HG03159 (cell line): ENCODE measurements around the gene CYSRT1.
A peak's percentile ranks its signal among the peaks of the same experiment; 100 is the strongest.

ENCODE experiments used
- ATAC-seq: cut with Tn5 transposase; IDR thresholded peaks from one replicate; pipeline ENCODE4 v1.9.1; 2021; ENCODE audit warnings: mild to moderate bottlenecking, moderate library complexity; ENCODE audit not compliant: unreplicated experiment

The CYSRT1 gene

GRCh38 chr9:137205126-137206069 is 19.6 kb upstream of the CYSRT1 start, which contains the start of the genes NDOR1 and TMEM203:
Gene NDOR1 (plus strand): TSS chr9:137205700. CDS start chr9:137205778, 78 bp downstream.
Gene TMEM203 (minus strand): TSS chr9:137205648. CDS start chr9:137205414, 234 bp downstream.
- ATAC-seq, result peak; percentile 42

GRCh38 chr9:137206602-137207001 is 18.4 kb upstream of the CYSRT1 start:
- ATAC-seq, result no peak

DNA sequence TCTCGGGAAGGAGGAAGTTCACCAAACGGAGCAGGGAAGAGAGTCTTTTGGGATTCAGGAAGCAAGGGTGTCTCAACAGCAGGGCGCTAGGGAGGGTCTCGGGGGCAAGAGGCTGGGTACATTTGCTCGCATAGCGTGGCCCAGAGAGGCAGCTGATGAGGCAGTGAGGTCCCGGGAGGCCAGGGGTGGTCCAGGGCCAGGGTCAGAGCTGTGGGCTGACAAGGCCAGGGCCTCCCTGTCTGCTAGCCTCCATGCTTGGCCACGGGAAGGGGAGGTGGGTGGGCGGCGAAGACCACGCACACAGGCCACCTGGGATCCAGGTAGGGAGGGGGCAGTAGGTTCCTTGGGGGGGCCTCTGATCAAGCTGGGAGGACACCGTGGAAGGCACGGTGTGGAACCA is 13.4 kb upstream of the CYSRT1 start:
- no peak for ATAC-seq

GRCh38 chr9:137212520-137212919 is 12.5 kb upstream of the CYSRT1 start:
- ATAC-seq, result no peak

GRCh38 chr9:137213160-137214060 is 11.6 kb upstream of the CYSRT1 start:
- ATAC-seq, result no peak

DNA sequence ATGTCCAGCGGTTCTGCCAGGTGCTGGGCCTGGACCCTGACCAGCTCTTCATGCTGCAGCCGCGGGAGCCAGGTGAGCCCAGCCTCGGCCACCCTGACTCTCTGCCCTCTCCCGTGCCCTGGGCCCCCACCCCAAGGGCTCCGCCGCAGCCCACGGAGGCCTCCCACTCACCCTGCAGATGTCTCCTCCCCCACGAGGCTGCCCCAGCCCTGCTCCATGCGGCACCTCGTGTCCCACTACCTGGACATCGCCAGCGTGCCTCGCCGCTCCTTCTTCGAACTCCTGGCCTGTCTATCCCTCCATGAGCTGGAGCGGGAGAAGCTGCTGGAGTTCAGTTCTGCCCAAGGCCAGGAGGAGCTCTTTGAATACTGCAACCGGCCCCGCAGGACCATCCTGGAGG is 10.4 kb upstream of the CYSRT1 start:
- no peak for ATAC-seq

DNA sequence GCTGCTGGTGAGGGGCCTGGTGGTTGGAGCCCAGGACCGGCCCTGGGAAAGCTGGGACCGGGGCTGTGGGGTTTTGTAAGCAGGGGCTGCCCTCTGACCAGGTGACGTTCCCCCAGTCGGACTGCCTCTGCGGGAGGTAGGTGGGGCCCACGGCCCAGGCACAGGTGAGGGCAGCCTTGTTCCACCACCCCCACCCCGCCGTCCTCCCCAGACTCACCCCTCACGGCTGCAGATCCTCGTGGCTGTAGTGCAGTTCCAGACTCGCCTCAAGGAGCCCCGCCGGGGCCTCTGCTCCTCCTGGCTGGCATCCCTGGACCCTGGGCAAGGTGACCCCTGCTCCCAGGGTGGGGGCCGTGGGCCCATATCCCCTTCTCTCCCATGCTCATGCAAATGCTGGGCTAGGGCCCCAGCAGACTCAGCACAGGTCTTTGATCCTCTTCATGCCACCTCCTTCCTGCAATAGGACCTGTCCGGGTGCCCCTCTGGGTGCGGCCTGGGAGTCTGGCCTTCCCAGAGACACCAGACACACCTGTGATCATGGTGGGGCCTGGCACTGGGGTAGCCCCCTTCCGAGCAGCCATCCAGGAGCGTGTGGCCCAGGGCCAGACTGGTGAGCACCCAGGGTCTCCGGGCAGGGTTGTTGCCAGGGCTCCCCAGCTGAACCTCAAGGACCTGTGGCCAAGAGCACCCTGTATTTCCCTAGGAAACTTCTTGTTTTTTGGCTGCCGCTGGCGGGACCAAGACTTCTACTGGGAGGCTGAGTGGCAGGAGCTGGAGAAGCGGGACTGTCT is 9.6 kb upstream of the CYSRT1 start:
- ATAC-seq, result no peak

- no peak for ATAC-seq
These were observed 8.6 kb upstream of the CYSRT1 start for GRCh38 chr9:137216188-137216965.

DNA sequence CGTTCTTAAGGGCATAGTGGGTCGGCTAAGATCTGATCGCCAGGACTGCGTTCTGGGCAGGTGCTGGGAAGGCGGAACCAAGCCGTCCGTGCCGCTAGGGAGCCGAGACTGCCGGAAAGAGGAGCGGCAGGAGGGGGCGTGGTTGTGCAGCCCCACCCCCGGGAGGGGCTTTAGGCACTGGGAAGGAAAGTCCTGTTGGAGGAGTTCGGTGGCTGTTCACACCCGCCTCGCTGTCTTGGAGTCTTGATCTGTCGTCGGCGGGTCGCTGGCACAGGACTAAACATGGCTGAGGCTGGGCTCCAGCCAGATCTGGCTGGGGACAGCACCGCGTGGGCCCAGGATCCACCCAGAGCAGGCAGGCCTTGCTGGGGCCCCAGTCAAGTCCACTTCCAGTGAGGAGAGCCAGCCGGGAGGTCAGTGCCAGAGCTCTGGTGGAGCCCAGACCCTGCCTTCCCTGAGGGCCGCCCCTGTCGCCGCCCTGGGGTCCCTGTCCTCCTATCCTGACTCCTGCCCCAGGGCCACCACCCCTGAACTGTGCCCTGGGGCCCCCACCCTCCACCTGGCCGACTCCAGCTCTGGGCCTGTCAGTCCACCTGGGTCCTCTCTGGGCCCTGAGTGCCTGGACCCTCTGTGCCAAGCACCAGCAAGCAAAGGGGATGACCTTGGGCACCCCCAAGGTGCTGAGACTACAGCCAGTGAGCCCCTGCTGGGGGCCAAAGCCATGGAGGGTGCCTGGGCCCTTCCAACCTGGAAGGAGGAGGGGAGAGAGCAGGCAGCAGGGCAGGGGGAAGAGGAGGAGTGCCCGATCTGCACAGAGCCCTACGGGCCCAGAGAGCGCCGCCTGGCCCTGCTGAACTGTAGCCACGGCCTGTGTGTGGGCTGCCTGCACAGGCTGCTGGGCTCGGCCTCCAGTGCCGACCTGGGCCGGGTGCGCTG is 7.4 kb upstream of the CYSRT1 start:
- no peak for ATAC-seq

- no peak for ATAC-seq
These were observed 6.7 kb upstream of the CYSRT1 start for GRCh38 chr9:137218212-137218753.

GRCh38 chr9:137218754-137219271 is 6.2 kb upstream of the CYSRT1 start:
- no peak for ATAC-seq

GRCh38 chr9:137219757-137220316 is 5.1 kb upstream of the CYSRT1 start:
- ATAC-seq, result no peak

GRCh38 chr9:137220317-137221094 is 4.5 kb upstream of the CYSRT1 start:
- ATAC-seq, result no peak

- no peak for ATAC-seq
These were observed 3.9 kb upstream of the CYSRT1 start for GRCh38 chr9:137221095-137221505.

DNA sequence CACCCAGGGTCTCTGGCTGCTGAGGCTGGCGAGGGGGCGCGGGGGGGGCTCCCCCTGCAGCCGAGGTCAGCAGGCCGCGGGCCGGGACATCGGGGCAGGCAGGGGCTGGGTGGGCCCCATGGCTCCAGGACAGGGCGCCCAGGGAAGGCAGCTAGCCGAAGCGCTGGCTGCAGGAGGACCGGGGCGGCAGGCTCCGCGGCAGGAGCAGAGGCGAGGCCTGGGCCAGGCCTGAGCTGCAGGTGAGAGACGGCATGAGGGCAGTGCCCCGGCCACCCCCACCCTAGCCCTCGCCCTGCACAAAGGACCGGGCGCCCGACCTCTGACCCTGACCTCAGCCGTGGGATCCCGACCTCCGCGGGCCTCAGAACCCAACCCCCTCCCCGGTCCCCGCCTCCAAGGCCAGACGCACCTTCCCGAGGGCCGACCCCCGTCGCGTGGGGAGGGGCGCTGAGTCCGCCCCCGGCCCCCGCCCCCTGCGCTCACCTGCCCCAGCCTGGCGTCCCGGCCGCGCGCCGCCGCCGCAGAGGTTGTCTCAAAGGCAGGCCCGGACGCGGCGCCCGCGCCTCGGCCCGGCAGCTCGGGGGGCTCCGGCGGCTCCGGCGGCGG is 3.4 kb upstream of the CYSRT1 start:
- ATAC-seq, result no peak

- ATAC-seq, result no peak
These were observed 2.5 kb upstream of the CYSRT1 start, which contains the start of gene RNF208 for GRCh38 chr9:137222190-137223077. Gene RNF208 (minus strand): TSS chr9:137222240. CDS start chr9:137221212, 1,028 bp downstream.
